ENCODE results near the gene FJX1. TPM values are rescaled to one million over a fixed set of nuclear protein-coding genes. Genes with fewer than 3 reads are reported as not detected.

Gene FJX1
- total and polyA plus RNA-seq, 4 donors = 0.46 to 3.0 (median 1.1) TPM

DNA sequence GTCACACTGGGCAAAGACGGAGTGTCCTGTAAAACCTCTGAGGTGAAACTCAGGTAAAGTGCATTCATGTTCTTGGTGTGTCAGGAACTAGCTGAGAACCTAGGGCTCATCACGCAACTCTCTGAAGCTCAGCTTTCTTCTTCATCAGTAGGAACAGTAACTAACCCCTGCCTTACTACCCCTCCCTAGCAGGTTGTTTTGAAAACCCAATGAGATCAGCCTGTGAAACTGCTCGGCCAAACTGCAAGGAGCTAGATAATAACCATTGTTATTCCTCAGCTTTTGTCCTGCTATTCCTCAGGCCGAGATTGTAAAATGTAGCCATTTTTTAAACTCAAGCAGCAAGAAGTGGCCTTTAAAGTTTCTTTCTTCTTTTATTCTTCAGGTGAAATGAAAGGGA is 9.8 kb upstream of the FJX1 start (continued):
- TF ChIP-seq, protein P1, sequence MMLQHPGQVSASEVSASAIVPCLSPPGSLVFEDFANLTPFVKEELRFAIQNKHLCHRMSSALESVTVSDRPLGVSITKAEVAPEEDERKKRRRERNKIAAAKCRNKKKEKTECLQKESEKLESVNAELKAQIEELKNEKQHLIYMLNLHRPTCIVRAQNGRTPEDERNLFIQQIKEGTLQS (IDR thresholded peaks at IDR 0.05) = no peak
- TF ChIP-seq, protein P2, sequence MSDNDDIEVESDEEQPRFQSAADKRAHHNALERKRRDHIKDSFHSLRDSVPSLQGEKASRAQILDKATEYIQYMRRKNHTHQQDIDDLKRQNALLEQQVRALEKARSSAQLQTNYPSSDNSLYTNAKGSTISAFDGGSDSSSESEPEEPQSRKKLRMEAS (IDR thresholded peaks at IDR 0.05) = no peak

DNA sequence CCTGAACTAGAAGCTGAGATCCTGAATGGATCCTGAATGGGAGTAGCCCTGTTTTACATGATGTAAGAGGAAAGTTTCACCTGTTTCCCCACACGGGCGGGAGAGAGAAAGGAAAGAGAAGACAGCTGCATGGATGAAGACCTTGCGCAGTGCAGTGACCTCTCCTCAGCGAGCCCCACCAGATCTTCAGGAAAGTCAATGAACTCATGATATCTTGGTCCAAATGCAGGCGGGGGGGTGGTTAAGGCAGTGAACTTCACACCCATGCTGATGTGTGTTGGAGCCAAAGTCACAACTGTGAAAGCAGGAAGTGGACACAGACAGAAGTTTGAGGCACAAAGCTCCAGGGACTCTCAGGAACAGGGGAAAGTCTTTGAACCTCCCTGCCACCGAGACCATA is 8.6 kb upstream of the FJX1 start:
- H3K27ac ChIP-seq (ENCODE audit: low read depth in 1 of 2, low read length in 2 of 2) = no peak overlapping the region
- DNase-seq (ENCODE audit: low spot score) = no peak
- 67% methylated on average over 6 of the region's 6 CpGs for WGBS
- no peak overlapping the region for H3K4me3 ChIP-seq (ENCODE audit: low read depth in 1 of 3, low read length in 3 of 3)
- H3K27me3 ChIP-seq (ENCODE audit: control insufficient read depth in 4 of 4, insufficient read depth in 4 of 4, low read length in 3 of 4) = peaks cover 0 to 25% (median 3%) of the 10 kb centered on the region in 4 donors
- no peaks in the 10 kb centered on the region for H3K9me3 ChIP-seq (ENCODE audit: control insufficient read depth in 4 of 4, low read length in 3 of 4)
- no peaks in the 10 kb centered on the region for H3K36me3 ChIP-seq (ENCODE audit: control insufficient read depth in 4 of 4, insufficient read depth in 3 of 4, low read depth in 1 of 4, low read length in 3 of 4)
- H3K4me1 ChIP-seq (ENCODE audit: control insufficient read depth in 4 of 4, insufficient read depth in 4 of 4, low read length in 3 of 4) = no peaks in the 10 kb centered on the region
- TF ChIP-seq HNF4G (IDR thresholded peaks at IDR 0.05) = no peak
- peak; percentile 54 to 70 for TF ChIP-seq RXRA (IDR thresholded peaks at IDR 0.05)
- TF ChIP-seq RAD21 (IDR thresholded peaks at IDR 0.05) = peak in 1 of 2 donors; percentile 5
- H3K9ac ChIP-seq (ENCODE audit: low read depth in 1 of 2, low read length in 2 of 2) = no peak overlapping the region

DNA sequence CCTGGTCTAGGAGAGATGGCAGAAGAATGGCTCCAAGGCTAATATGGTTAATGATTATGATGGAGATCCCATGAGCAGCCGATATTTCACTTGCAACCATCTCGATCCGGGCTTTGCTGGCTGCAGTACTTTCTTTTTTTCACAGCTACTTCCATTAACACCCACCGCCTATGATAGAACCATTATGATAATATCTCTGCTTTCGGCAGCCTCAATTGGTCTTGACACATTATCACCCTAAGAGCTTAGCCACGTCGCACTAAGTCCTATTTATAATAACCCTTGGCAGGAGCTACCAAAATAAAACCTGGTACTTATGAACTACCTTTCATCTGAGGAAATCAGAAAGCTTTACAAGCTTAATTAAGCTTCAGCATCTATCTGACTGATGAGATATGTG is 7.6 kb upstream of the FJX1 start:
- Histone ChIP-seq H3K27me3 (ENCODE audit: control insufficient read depth in 4 of 4, insufficient read depth in 4 of 4, low read length in 3 of 4) (peaks cover 0 to 20% (median 3%) of the 10 kb centered on the region in 4 donors), H3K9me3 (ENCODE audit: control insufficient read depth in 4 of 4, low read length in 3 of 4) (no peaks in the 10 kb centered on the region), H3K36me3 (ENCODE audit: control insufficient read depth in 4 of 4, insufficient read depth in 3 of 4, low read depth in 1 of 4, low read length in 3 of 4) (no peaks in the 10 kb centered on the region), H3K9ac (ENCODE audit: low read depth in 1 of 2, low read length in 2 of 2) (no peak overlapping the region), H3K4me1 (ENCODE audit: control insufficient read depth in 4 of 4, insufficient read depth in 4 of 4, low read length in 3 of 4) (no peaks in the 10 kb centered on the region), H3K27ac (ENCODE audit: low read depth in 1 of 2, low read length in 2 of 2) (no peak overlapping the region), H3K4me3 (ENCODE audit: low read depth in 1 of 3, low read length in 3 of 3) (no peak overlapping the region)
- no peak for DNase-seq (ENCODE audit: low spot score)
- TF ChIP-seq, protein P1 (IDR thresholded peaks at IDR 0.05) = no peak
- TF ChIP-seq YY1 (IDR thresholded peaks at IDR 0.05) (no peak), JUND (IDR thresholded peaks at IDR 0.05) (no peak), TAF1 (conservative IDR thresholded peaks at IDR 0.05) (no peak), RXRA (IDR thresholded peaks at IDR 0.05) (no peak), FOXA1 (IDR thresholded peaks at IDR 0.05) (no peak), RAD21 (IDR thresholded peaks at IDR 0.05) (no peak), EGR1 (IDR thresholded peaks at IDR 0.05; ENCODE audit: low read depth in 2 of 2) (no peak), GABPA (IDR thresholded peaks at IDR 0.05 in 1 of 2, conservative IDR thresholded peaks at IDR 0.05 in 1 of 2) (no peak), HNF4G (IDR thresholded peaks at IDR 0.05) (no peak), HNF4A (conservative IDR thresholded peaks at IDR 0.05) (no peak)
- TF ChIP-seq, protein P3, sequence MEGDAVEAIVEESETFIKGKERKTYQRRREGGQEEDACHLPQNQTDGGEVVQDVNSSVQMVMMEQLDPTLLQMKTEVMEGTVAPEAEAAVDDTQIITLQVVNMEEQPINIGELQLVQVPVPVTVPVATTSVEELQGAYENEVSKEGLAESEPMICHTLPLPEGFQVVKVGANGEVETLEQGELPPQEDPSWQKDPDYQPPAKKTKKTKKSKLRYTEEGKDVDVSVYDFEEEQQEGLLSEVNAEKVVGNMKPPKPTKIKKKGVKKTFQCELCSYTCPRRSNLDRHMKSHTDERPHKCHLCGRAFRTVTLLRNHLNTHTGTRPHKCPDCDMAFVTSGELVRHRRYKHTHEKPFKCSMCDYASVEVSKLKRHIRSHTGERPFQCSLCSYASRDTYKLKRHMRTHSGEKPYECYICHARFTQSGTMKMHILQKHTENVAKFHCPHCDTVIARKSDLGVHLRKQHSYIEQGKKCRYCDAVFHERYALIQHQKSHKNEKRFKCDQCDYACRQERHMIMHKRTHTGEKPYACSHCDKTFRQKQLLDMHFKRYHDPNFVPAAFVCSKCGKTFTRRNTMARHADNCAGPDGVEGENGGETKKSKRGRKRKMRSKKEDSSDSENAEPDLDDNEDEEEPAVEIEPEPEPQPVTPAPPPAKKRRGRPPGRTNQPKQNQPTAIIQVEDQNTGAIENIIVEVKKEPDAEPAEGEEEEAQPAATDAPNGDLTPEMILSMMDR (IDR thresholded peaks at IDR 0.05; ENCODE audit: low read depth, low read length, missing input control) = no peak
- TF ChIP-seq, protein P2 (IDR thresholded peaks at IDR 0.05) = no peak
- TF ChIP-seq, protein P4, sequence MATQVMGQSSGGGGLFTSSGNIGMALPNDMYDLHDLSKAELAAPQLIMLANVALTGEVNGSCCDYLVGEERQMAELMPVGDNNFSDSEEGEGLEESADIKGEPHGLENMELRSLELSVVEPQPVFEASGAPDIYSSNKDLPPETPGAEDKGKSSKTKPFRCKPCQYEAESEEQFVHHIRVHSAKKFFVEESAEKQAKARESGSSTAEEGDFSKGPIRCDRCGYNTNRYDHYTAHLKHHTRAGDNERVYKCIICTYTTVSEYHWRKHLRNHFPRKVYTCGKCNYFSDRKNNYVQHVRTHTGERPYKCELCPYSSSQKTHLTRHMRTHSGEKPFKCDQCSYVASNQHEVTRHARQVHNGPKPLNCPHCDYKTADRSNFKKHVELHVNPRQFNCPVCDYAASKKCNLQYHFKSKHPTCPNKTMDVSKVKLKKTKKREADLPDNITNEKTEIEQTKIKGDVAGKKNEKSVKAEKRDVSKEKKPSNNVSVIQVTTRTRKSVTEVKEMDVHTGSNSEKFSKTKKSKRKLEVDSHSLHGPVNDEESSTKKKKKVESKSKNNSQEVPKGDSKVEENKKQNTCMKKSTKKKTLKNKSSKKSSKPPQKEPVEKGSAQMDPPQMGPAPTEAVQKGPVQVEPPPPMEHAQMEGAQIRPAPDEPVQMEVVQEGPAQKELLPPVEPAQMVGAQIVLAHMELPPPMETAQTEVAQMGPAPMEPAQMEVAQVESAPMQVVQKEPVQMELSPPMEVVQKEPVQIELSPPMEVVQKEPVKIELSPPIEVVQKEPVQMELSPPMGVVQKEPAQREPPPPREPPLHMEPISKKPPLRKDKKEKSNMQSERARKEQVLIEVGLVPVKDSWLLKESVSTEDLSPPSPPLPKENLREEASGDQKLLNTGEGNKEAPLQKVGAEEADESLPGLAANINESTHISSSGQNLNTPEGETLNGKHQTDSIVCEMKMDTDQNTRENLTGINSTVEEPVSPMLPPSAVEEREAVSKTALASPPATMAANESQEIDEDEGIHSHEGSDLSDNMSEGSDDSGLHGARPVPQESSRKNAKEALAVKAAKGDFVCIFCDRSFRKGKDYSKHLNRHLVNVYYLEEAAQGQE (IDR thresholded peaks at IDR 0.05) = no peak
- TF ChIP-seq, protein P5, sequence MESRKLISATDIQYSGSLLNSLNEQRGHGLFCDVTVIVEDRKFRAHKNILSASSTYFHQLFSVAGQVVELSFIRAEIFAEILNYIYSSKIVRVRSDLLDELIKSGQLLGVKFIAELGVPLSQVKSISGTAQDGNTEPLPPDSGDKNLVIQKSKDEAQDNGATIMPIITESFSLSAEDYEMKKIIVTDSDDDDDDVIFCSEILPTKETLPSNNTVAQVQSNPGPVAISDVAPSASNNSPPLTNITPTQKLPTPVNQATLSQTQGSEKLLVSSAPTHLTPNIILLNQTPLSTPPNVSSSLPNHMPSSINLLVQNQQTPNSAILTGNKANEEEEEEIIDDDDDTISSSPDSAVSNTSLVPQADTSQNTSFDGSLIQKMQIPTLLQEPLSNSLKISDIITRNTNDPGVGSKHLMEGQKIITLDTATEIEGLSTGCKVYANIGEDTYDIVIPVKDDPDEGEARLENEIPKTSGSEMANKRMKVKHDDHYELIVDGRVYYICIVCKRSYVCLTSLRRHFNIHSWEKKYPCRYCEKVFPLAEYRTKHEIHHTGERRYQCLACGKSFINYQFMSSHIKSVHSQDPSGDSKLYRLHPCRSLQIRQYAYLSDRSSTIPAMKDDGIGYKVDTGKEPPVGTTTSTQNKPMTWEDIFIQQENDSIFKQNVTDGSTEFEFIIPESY (IDR thresholded peaks at IDR 0.05) = no peak
- WGBS = 76% methylated on average over 7 of the region's 7 CpGs

Data from liver (tissue), 9 donors.